ENCODE measurements around the gene ADAMTS19.
A peak's percentile ranks its signal among the peaks of the same experiment; 100 is the strongest.
"Not testable (repeated sequence)": the region's sequence is repeated elsewhere in the genome, so short reads cannot be mapped to it uniquely, and the experiment has no call there.

The ADAMTS19 gene

DNA sequence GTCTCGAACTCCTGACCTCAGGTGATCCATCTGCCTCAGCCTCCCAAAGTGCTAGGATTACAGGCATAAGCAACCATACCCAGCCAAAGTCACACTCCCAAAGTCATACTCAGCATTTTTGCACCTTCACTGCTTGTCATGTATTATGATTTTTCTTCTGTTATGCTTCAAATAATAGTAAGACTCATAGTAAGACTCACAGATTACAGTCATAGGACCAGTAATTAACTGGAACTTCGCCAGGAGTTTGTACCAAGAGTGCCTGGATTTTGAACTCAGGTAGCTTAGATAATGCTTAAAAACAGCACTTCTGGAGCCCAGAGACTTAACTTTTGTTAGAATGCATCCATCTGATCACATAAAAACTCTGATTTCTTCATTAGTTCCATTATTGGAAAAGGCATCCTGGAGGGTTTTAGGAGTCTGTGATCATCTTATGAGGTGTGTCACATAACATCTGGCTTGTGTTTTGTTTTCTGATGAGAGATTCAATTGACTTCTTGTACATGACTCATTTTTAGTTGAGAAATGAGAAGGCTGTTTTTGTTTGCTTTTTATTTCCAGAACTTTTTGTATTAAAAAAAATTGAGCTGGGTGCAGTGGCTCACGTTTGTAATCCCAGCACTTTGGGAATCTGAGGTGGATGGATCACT lies 131.5 kb downstream of the ADAMTS19 start:
- DNase-seq: no peak

DNA sequence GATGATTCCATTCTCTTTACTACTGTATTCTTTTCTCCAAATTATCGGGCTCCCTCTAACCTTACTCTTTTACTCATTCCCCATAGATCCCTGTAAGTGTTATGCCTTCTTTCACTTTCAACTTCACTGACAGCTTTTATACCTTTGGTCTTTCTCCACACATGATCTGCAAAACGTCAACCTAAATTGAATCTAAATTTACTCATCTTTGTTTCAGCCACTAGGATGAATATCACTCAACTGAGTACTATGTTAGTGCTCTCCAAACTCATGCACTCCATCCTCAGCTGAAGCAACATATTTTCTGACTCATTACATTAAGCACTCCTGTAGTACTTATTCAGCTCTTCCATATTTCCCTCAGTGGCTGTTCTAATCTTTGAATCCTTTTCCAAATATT lies 133.4 kb downstream of the ADAMTS19 start:
- no peak for DNase-seq

DNA sequence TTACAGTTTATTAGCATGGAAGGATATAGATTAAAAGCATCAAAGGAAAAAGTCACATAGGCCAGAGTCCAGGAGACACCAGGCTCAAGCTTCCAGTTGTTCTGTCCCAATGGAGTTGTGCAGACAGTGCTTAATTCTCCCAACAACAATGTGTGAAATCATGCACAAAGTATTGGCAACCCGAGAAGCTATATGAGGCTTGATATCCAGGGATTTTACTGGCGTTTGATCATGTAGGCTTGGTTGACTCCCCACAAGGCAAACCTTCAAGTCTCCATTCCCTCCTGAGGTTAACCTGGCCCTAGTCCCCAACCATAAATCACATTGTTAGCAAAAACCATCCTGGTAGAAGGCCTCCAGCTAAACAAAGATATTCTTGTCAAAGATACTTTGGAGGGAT lies 141.5 kb downstream of the ADAMTS19 start:
- DNase-seq: no peak

DNA sequence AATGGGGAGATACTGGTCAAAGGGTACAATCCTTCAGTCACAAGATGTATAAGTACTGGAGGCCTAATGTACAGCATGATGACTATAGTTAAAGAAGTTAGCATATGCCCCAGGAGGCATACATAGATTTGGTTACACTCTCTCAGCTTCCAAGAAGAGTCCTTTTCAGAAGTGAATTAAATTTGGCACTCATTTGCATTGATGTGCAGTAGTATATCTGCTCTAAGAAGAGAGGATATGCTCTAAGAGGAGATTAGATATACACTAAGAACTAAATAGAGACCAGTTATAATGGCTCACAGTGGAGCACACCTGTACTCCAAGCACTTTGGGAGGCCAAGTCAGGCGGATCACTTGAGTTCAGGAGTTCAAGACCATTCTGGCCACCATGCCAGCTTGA lies 148.3 kb downstream of the ADAMTS19 start:
- DNase-seq: no peak

DNA sequence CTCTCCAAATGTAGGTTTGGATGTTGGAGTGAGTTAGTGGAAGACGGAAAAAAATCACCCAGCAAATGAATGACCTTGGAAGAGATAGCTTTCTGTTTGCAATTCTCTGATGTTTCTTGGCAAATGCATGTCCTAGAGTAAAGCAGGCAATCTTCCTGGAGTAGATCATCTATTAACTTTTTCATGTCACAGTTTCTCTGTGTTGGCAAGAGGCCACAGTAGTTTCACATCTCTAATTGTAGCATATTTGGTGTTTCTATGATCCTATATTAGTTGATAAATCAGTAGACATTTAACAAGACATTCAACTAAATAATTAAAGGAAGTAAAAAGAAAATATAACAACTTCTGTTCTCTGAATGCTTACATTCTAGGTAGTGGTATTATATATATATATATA lies 149.6 kb downstream of the ADAMTS19 start:
- no peak for DNase-seq

DNA sequence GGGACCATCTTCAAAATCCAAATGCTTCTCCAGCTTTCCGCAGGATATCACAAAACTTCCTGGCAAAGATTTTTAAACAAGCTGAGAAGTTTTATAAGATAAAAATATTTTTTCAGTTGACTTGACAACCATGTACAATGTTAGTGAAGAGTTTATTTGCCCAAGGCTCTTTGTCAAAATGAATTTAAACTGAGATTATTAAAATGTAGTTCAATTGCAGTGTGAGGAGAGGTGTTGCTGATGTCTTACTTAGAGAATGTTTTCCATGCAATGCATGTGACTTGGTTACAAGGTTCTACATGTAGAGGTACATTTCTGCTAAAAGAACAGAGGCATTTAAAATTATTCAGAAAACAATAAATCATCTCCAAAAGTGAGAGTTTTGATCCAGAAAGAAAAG lies 156.4 kb downstream of the ADAMTS19 start:
- DNase-seq: no peak

DNA sequence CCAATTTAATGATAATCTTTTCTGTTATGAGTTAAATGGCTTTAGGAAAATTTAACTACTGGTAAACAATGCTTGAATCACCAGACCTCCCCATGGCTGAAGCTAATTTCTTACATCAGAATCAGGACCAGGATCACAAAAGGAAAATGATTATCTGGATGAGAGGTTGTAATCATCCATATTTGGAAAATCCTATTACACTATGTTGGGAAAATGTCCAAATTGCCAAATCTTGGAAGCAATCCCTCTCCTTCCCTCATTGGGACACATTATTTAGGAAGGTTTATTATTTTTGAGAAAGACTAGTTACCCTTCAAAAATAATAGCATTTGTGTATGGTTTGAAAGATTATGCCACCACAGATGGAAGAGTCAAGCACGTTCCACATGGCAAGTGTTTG lies 157.1 kb downstream of the ADAMTS19 start:
- DNase-seq: no peak

DNA sequence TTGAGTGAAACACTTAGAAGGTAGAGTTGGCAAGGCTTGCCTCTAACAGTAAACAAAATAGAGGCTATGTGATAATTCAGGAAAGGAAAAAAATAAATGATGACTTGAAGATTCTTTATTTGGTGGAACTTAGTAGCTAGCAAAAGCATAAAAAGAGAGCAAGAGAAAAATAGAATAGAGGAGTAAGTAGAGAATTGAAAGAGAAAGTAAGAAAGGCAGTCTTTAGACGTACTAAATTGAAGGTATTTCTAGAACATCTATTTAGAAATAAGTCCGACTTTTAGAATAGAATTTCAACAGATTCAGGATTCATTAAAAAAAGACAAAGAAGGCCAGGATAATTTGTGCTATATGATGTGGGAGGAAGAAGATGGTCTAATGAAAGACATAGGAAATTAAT lies 159.7 kb downstream of the ADAMTS19 start:
- DNase-seq: no peak

DNA sequence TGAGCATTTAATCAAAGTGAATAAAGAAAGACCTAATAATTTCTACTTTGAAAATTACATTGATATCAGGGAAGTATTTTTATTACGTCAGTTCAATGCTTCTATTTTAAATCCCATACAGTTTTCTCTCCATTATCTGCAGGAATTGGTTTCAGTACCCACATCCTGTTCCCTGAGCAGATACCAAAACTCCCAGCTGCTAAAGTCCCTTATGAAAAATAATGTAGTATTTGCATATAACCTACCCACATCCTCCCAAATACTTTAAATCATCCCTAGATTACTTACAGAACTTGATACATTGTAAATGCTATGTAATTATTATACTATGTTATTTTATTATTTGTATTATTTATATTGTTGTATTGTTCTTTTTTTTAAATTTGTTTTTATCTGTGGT lies 162.4 kb downstream of the ADAMTS19 start:
- DNase-seq: no peak

DNA sequence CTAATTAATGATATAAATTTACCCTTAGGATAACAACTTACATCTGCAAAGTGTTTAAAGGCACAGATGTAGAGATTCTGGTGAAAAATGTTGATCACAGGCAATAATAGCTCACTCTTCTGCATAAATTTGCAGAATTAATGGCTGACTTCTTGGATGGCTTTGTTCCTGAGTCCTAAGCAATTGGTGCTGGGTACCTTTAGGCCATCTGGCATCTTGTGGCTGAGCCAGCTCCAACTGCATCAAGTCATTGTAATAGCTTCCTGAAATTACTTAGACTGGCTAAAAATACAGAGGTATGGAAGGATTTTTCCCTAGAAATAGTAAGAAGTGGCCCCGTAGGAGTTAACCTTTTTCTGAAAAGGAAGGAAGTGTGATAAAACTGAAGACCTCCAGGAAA lies 169.5 kb downstream of the ADAMTS19 start:
- DNase-seq: no peak

DNA sequence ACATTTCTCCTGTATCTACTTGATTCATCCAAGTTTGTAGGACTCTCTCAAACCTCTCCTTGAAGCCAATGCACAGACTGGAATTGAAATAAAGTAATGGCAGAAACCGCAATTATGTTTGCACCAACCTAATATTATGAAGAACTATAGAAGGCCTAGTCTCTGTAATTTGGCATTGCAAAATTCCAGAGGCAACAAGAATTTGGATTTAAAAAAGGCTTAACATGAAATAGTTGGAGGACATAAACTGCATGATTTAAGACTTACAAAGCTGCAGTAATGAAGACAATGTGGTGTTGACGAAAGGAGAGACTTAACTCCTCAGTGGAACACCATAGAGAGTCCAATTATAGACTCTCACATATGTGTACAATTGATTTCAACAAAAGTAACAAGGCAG lies 170.0 kb downstream of the ADAMTS19 start:
- DNase-seq: no peak

DNA sequence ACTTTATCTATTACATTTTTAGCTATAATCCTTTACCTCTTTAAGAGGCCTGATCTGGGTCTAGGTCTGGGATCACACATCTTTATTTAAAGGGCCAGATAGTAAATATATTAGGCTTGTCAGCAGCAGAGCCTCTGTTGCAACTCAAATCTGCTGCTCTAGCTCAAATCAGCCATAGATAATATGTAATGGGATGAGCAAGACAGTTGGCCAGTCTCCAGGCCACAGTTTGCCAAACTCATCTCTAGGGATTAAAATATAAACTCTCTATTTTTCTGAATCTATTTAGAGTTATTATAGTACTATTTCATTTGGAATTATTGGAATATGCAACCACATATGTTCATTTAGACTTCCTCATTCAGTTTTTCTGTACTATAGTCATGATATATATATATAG lies 171.9 kb downstream of the ADAMTS19 start:
- no peak for DNase-seq

DNA sequence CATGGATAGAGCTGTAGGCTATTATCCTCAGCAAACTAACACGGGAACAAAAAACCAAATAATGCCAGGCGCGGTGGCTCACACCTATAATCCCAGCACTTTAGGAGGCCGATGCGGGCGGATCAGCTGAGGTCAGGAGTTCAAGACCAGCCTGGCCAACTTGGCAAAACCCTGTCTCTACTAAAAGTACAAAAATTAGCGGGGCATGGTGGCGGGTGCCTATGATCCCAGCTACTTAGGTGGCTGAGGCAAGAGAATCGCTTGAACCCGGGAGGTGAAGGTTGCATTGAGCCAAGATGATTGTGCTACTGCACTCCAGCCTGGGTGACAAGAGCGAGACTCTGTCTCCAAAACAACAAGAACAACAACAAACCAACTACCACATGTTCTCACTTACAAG lies 177.4 kb downstream of the ADAMTS19 start:
- DNase-seq: not testable (repeated sequence)

DNA sequence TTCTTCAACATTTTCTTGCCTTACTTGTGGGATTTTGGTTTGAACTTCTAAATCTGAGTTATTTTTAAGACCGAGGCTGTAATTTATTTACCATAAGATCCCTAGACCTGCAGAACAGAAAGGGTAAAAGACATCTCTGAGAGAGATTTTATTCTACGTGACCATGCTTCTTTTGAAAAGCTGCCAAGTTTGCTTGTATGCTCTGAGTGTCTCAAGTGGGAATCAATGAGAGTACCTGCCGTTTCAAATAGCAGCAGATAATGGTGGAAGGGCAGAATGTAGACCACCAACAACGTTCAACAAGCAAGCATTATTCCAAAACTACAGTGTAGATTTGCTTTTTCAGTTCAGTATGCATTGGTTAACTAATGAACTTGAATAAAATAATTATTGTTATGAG lies 179.2 kb downstream of the ADAMTS19 start:
- DNase-seq: no peak

DNA sequence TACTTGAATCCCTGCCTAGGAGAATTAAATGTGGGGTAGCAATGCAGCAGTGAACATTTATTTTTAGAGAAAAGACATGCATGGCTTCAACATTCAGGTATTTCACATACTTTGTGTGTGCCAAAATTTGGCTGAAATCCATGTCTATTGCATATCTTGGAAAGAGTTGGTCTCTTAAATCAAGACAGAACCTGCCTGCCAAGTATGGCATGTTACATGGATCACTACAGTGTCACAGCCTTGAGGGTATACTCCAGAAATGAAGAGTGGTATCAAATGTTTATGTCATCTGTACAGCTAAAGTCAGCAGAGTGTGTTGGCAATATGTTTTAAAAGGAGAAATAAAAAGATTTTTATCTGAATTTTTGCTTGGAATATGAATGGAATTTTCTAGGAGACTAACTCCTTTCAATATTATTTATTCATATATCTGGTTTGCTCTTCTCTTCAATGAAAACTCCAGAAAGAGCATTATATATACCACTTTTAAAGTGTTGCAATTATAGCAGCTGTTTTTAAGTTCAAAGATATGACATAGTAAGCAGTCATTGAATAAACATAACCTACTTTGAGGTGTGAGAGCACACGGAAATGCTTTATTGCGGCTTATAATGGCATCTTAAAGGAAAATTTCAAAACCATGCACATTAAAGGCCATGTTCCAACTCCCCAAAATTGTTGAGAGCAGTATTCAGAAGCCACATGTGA lies 192.4 kb downstream of the ADAMTS19 start:
- DNase-seq: no peak

DNA sequence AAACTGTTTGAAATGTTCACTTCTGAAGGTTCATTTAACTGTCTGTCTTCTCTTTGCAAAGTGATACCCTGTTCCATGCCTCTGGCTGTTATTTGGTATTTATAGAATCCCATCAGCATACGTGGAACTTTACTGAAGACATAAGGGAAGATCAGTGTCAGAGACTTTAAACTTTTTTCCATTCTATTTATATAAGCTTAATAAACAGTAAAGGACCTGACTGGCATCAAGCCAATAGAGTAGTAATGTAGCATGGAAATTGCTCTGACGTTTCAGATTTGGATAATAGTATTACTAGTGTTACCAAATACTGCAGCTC lies 192.9 kb downstream of the ADAMTS19 start:
- no peak for DNase-seq

DNA sequence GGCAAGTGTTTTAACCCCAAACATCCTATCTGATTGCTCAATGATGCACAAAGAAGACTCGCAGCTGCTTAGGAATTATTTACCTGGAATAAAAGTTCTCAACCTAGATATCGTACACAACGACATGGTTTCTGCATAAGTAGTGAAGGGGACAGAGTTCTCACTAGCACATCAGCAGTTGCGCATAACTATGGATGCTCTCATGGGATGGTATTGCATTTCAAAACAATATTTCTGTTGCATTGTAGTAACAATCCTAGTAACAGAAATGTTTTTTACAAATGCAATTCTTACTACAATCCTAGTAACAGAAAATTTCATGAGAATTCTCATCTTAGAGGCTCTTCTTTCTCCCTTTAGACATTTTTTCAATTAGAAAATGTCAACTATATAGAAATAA lies 193.3 kb downstream of the ADAMTS19 start:
- no peak for DNase-seq

DNA sequence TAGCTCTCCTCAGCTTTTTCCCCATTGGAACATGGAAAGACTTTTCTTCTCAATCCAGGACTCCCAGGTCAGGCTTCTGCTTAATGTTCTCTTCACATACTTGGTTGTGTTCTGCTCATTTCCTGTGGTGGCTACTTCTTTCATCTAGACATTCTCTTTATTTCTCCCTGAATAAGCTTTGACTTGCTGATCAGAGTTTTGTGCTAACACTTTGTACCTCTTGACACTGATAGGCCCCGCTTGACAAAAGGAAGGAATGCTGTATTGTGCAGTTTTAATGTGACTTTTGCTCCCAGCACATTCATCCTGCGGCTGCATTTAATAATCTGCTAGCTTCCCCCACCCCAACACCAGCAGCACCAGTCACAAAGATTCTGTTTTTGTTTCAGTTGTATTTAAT lies 196.9 kb downstream of the ADAMTS19 start:
- no peak for DNase-seq

DNA sequence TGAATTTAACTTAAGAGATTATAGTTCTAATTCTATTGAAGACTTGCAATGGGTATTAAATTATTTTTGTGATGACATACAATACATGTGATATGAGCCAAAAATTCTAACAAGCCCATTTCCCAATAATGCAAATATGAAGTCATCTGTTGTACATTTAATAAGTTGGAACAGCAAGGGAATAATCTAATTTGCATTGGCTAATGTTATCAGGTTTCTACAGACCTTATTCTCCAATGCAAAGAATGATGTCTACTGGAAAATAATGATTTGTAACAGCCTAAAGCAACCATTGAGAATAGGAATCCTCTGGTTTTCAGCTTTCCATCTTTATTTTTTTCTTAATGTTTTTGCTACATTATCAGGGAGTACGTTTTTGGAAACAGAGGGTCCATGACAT lies 198.7 kb downstream of the ADAMTS19 start:
- no peak for DNase-seq

DNA sequence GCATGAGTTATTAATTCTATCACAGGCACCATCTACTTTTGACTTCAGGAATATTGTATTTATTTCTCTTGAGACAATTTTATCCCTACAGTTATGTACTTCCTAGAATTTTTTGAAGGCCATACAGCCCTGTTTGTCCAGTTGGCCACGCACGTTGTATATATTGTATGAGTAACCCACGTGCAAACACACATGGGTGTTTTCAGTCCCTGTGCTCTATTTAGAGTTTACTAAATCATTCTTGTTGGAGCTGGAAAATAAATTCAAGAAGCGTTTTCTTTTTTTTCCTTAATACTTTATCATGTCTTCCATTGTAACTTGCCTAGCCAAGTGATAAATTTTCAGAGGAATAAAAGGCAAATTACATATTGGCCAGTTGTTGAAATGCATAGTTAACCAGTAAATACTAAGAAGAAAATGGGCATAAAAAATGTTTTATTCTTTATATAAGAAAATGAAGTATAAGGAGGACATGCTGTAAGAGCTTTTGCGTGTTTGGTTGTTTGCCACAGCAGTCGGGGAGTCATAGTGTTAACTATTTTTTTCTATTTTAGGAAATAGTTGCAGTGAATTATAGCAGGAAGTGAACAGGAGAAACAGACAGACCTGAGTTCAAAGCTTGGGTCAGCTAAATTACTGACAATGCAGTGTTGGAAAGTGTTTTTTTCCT lies 201.4 kb downstream of the ADAMTS19 start:
- DNase-seq: no peak

DNA sequence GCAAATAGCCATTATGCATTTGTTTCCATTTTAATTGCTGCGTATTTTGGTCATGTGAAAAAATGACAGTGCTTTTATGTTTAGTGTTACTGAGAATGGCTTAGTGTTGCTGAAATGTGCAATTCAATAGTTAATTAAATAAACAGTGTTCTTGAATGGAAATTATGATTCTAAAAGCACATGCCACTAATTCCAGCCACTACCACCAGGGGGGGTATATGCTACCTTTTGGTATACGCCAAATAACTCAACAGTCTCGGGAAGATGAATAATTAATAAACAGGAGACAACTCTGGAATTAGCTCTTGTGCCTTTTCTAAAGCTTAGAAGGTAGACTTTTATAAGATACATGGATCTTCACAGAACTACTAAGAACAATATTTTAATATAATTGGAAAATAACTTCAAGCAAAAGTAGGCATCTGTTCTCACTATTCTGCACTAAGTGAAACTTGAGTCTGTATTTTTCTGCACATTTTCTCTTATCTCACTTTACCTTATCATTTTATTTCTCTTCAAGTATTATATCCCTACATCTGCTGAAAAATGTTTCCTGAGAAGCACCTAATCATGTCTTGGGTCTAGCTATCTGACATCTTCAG lies 204.3 kb downstream of the ADAMTS19 start:
- DNase-seq: peak; percentile 23

DNA sequence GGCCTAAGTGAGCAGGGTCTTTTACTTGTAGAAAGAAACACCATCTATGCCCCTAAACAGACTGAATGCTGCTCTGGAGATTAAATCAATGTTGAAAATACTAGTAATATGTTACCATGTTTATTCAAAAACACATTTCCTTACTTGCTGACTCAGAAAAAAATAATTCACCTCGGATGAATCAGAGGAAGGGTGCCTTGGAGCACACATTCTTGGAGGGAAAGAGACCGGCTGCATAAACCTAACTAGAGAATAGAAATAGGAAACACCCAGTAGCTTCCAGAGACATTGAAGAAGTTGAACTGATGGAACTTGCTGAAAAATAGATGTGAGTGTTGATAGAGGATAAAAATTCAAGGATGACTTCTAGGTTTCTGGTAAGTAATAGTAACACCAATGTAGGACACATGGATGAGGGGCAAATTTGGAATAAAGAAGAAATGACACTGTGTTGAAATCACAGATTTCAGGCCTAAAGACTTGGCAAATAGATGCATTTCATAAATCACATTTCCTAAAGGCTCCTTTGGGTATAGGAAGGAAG lies 210.9 kb downstream of the ADAMTS19 start:
- no peak for DNase-seq

DNA sequence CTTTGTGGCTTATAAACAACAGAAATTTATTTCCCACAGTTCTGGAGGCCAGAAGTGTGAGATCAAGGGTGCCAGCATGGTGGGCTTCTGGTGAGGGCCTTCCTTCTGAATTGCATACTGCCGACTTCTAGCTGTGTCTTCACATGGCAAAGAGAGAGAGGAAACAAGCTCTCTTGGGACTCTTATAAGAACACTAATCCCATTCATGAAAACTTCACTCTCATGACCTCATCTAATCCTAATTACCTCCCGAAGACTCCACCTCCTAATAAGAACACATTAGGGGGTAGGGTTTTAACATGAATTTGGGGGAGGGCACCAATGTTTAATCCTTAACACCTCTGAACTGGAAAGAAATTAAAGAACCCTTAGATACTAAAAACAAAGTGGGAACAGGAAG lies 211.9 kb downstream of the ADAMTS19 start:
- no peak for DNase-seq

DNA sequence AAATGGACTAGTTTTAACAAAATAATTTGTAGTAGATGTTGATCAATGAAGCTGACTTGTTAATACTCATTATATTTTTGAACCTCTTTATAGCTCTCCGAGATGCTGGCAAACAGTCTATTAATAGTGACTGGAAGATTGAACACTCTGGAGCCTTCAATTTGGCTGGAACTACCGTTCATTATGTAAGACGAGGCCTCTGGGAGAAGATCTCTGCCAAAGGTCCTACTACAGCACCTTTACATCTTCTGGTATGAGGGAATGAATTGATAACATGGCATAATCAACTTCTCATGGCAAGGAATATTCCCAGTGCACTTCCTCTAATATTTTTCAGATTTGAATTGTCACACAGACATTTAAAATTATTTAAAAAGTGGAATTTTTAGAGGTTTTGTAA lies 219.6 kb downstream of the ADAMTS19 start:
- DNase-seq: no peak

Data from CD4-positive, alpha-beta T cell treated with Interleukin-21 for 1 hour (primary cell).